ENCODE measurements around the gene EIF4E3.
A peak's percentile ranks its signal among the peaks of the same experiment; 100 is the strongest.

The EIF4E3 gene

DNA sequence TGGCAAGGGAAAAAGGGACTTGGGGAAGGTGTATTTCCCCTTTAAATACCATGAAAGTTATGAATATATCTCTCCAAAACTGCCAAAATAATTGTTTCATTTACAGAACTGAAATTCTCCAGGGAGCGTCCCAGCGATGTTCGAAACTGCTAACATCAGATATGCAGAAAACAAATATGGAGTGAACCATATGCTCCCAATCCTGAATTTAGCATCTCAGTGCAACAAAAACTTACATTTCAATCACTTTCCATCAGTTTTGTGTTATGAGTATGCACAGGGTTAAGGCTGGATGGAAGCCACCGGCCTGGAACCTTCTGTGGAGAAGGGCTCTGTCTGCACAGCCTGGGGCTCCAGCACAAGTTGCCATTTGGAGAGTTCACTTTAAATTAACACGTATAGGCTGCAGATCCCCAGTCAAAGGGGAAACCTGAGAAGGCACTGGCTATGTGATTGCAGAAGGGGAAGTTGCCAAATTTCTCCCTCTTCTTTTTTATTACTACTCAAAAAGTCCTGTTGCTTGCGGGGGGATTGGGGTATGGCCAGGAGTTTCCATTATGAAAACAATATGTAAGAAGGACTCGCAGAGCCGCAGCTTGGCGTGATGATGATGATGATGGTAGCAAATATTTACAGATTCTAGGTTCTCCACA is 84.7 kb downstream of the EIF4E3 start:
- no peak for DNase-seq

DNA sequence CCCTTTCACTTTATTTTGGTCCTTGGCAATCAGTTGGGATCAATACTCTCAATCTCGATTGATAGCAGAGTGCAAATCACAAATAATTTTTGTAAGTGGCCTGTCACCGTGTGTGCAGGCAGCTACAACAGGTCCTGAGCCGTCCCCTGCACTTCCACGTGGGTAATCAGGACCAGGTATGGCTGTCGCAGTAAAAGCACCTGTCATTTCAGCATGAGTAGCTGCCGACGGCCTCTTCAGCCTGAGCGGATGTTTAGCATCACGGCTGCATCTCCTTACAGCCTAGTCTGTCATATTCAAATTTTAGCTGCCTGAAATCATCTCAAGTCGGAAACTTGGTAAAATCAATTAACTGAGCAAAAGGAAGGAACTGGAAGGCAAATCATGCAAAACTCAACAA is 88.7 kb downstream of the EIF4E3 start:
- peak; percentile 58 for DNase-seq

DNA sequence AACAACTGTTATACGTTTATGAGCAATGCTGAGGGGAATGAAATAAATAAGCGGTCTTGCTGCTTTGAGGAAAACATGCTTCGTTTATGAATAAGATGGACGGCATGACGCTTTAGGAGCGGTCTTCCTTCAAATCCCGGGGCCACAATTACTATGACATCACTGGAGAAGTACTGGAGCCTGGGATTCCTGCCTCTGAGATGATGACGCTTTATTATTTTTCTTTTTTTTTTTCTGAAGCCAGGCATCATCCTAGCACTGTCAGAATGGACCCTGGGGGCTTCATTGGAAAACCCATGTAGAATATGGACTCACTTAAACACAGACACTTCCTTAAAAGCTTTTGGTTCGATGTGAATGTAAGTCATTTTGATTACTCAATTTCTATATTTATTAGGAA is 89.2 kb downstream of the EIF4E3 start:
- DNase-seq = no peak

DNA sequence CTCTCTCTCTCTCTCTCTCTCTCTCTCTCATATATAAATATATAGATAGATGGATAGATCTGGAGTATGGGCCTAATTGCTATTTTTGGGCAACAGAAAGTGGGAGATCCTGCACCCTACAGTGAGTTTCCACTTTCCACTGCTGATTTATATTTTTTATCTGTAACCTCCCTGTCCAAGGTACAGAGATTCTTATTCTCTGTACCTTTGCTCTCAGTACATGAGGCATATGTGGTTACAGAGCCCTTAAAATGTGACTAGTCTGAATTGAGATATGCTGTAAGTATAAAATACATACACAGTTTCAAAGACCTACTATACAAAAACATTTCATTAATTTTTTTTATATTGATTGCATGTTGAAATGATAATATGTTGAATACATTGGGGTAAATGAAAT is 90.5 kb downstream of the EIF4E3 start:
- no peak for DNase-seq

DNA sequence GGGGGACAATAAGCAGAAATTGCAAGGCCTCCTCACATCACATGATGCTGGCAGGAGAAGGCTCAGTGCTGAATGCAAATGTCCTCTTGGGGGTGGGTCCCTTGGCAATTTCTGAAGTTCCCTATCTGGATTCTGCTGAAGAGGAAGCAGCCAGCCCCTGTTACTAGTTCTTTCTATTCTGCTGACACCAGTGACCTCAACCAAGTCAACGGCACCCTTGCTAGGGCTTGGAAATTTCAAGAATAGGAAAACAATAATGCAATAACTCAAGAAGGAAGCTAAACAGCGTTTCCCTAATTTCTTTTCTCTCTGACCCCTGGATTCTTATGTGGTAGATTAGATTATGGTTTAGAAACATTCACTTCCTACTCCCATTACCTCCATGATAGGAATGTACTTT is 95.5 kb downstream of the EIF4E3 start:
- no peak for DNase-seq

- no peak for DNase-seq
These were observed 95.9 kb downstream of the EIF4E3 start for GRCh38 chr3:71629289-71629688.

DNA sequence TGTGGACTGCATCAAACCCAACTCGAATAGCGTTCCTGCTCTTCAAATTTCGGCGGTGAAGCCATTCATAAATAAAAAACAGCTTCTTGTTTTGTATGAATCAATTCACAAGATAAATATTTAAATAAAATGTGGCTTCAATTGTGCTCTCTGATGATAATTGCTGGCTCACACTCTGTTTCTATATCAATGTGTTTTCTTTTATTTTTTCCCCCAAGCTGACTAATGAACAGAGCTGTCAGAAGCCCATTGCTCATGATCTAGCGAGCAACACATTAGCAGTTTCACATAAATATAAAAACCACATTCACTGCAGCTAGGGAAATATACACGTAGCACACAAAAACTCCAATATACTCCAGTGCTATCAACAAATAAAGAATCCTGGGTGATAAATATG is 96.7 kb downstream of the EIF4E3 start:
- no peak for DNase-seq

DNA sequence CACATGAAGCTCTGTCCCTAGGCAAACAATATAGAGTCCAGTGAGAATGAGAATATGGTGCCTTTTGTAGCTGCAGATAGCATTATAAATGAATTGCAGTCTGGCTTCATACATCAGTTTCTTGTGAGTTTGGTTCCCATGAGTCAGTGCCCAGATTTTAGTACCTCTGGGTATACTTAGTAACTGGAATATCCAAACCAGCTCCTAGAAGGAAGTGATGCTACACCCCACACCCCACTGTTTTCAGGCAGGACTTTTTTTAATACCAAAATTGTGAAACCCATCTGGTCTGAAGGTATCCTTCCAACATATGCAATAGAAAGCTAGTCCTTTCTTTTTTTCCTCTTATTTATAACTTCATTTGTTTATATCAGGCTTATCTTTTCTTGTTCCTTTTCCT is 99.5 kb downstream of the EIF4E3 start:
- DNase-seq = no peak

All from NCI-H526 treated with DMSO at 0.1 percent for 48 hours (cell line).